Fibroblast of peridontal ligament (primary cell): ENCODE data around the gene MAP2K5.

Source experiments
- DNase-seq: peaks from one replicate; pipeline ENCODE4 v3.0.0-alpha.2; 2010; ENCODE audit errors: extremely low read depth

The MAP2K5 gene

GRCh38 chr15:67559576-67559975 lies 17.1 kb downstream of the MAP2K5 start:
- no peak for DNase-seq

- no peak for DNase-seq
Measured at GRCh38 chr15:67560320-67560719, 17.8 kb downstream of the MAP2K5 start.

- DNase-seq: no peak
Measured at GRCh38 chr15:67563092-67563491, 20.6 kb downstream of the MAP2K5 start.

GRCh38 chr15:67564021-67564967 lies 21.8 kb downstream of the MAP2K5 start:
- DNase-seq: no peak

GRCh38 chr15:67564968-67565345 lies 22.5 kb downstream of the MAP2K5 start:
- no peak for DNase-seq

GRCh38 chr15:67569668-67570067 lies 27.2 kb downstream of the MAP2K5 start:
- no peak for DNase-seq

GRCh38 chr15:67570875-67571647 lies 28.6 kb downstream of the MAP2K5 start:
- DNase-seq: no peak

- DNase-seq: no peak
Measured at GRCh38 chr15:67571648-67572415, 29.3 kb downstream of the MAP2K5 start.

GRCh38 chr15:67573194-67573593 lies 30.7 kb downstream of the MAP2K5 start:
- DNase-seq: no peak

GRCh38 chr15:67575039-67575502 lies 32.6 kb downstream of the MAP2K5 start:
- peak; percentile 9 for DNase-seq

- no peak for DNase-seq
Measured at GRCh38 chr15:67578020-67578600, 35.6 kb downstream of the MAP2K5 start.

- no peak for DNase-seq
Measured at GRCh38 chr15:67579164-67579563, 36.7 kb downstream of the MAP2K5 start.

- DNase-seq: no peak
Measured at GRCh38 chr15:67579967-67580366, 37.5 kb downstream of the MAP2K5 start.

GRCh38 chr15:67584157-67584556 lies 41.7 kb downstream of the MAP2K5 start:
- no peak for DNase-seq

- no peak for DNase-seq
Measured at GRCh38 chr15:67585681-67586080, 43.2 kb downstream of the MAP2K5 start.

GRCh38 chr15:67587331-67587730 lies 44.8 kb downstream of the MAP2K5 start:
- DNase-seq: no peak

- DNase-seq: no peak
Measured at GRCh38 chr15:67587754-67588153, 45.3 kb downstream of the MAP2K5 start.

- DNase-seq: no peak
Measured at GRCh38 chr15:67590191-67590590, 47.7 kb downstream of the MAP2K5 start.

GRCh38 chr15:67592245-67592644 lies 49.7 kb downstream of the MAP2K5 start:
- DNase-seq: no peak

- DNase-seq: no peak
Measured at GRCh38 chr15:67593562-67593961, 51.1 kb downstream of the MAP2K5 start.

GRCh38 chr15:67594770-67595169 lies 52.3 kb downstream of the MAP2K5 start:
- no peak for DNase-seq

- DNase-seq: no peak
Measured at GRCh38 chr15:67595572-67595971, 53.1 kb downstream of the MAP2K5 start.
